AG10803 (cell line): ENCODE results near the gene MUC5B.

Experiments
- DNase-seq: peaks from one replicate; pipeline ENCODE4 v3.0.0; 2010; ENCODE audit warnings: low read depth
- H3K4me3 ChIP-seq: 2 replicates; pipeline ENCODE4 v1.5.1; 2011; ENCODE audit warnings: mild to moderate bottlenecking, low read length, control low read depth
- TF ChIP-seq, protein P1 (sequence below): conservative IDR thresholded peaks from 2 replicates; pipeline ENCODE4 v1.5.1; 2011; ENCODE audit warnings: mild to moderate bottlenecking, low read length, control low read depth, inconsistent platforms

The MUC5B gene

DNA sequence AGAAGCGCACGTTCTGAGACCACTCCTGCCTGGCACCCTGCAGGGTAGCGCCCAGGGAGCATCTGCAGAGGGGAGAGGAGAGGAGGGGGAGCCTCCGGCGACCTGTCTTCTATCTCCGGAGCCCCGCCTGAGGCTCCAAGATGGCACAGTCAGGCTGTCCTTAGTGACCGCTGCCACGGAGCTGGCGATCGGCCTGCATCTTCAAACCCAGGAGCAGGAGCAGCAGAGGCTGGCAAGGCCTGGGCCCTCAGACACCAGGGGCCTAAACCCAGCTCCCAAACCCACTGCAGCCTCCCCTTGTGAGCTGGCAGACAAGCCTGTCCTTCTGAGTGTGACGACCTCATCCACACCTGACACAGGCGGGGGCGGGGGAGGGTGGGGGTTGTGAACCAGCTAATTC lies 51.6 kb downstream of the MUC5B start:
- TF ChIP-seq, protein P1, sequence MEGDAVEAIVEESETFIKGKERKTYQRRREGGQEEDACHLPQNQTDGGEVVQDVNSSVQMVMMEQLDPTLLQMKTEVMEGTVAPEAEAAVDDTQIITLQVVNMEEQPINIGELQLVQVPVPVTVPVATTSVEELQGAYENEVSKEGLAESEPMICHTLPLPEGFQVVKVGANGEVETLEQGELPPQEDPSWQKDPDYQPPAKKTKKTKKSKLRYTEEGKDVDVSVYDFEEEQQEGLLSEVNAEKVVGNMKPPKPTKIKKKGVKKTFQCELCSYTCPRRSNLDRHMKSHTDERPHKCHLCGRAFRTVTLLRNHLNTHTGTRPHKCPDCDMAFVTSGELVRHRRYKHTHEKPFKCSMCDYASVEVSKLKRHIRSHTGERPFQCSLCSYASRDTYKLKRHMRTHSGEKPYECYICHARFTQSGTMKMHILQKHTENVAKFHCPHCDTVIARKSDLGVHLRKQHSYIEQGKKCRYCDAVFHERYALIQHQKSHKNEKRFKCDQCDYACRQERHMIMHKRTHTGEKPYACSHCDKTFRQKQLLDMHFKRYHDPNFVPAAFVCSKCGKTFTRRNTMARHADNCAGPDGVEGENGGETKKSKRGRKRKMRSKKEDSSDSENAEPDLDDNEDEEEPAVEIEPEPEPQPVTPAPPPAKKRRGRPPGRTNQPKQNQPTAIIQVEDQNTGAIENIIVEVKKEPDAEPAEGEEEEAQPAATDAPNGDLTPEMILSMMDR, result no peak
- H3K4me3 ChIP-seq, result no peak overlapping the region
- DNase-seq, result no peak

DNA sequence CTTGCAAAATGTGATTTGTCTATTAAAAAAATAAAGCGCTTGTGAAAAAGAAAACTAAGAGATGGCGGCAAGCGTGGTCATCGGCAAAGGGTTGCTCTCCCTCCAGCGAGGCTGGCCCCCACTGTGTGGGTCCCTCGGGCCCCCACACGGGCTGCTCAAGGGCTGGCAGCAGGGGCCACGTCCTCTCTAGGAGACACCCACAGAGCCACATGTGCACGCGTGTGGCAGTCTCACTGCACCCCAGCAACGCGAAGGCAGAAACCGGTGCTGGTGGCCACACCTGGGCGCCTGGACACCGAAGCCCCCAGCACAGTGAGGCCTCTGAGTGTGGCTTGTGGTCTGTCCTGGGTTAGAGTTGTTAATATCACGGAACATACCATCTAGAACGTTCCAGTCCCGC lies 52.2 kb downstream of the MUC5B start:
- TF ChIP-seq, protein P1, result no peak
- DNase-seq, result no peak
- H3K4me3 ChIP-seq, result no peak overlapping the region

DNA sequence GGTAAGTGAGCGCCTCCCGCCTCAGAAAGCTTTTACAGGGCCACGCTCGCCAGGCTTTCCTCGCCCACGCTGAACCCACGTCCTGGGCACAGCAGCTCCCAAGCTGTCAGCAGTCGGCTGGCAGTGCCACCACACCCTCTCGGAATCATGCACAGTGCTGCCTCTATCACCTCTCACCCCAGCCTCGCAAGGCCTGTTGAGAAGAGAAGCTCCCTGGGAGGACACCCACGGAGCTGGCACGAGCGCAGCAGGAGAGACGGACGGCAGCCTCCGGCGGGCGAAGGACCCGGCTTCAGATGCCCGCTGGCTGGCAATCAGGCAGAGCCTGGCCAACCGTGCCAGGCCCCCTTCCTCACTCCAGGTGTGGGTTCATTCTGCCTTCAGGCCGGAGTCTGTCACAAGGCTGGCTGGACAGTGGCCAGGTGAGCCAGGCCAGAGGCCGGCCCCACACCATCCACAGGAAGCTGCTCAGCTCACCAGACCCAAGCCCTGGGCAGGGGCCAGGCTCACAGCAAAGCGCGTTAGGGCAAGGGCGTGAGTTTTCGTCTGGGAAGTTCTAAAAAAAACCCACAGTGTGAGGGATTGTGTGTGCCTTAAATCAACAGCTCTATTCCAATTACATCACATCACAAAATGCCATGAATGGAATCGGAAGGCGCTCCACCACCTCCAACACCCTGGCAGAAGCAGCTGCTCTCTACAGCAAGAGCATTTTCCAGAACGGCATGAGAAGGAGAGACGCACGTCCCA lies 53.4 kb downstream of the MUC5B start:
- no peak for DNase-seq
- TF ChIP-seq, protein P1, result no peak

DNA sequence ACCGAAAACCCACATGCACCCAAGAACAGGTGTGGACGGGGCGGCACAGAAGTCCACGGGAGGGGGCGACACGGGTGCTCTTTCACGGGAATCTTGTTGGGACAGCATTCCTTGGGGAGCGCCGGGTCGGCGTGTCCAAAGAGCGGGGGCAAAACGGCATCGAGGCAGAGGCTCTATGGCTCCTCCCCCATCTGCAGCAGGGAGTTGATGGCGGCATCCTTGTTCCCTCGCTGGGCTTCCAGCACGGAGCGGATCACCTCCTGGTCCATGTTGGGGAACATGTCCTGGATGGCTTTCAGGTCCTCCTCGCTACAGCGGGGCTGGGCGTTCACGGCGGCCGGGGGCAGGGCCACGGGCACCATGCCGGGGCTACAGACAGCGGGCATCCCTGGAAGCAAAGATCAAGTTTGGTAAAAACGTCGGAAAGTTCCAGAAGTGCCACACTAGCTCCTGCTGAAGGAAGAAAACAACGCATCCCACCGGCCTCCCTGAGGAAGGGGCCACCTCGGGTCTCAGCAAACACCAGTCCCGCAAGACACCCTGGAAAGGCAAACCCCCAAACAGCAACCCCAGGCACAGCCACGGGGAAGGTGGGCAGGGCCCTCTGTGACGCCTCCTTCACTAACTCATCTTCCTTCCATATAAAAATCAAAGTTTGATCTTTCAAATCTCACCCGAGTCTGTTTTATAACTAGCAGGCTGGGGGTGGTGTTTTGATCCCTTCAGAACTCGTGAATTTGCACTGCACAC lies 54.2 kb downstream of the MUC5B start:
- TF ChIP-seq, protein P1, result no peak
- no peak for DNase-seq
- H3K4me3 ChIP-seq, result no peak overlapping the region

More for the DNA sequence above, 53.4 kb downstream of the MUC5B start:
- no peak overlapping the region for H3K4me3 ChIP-seq

DNA sequence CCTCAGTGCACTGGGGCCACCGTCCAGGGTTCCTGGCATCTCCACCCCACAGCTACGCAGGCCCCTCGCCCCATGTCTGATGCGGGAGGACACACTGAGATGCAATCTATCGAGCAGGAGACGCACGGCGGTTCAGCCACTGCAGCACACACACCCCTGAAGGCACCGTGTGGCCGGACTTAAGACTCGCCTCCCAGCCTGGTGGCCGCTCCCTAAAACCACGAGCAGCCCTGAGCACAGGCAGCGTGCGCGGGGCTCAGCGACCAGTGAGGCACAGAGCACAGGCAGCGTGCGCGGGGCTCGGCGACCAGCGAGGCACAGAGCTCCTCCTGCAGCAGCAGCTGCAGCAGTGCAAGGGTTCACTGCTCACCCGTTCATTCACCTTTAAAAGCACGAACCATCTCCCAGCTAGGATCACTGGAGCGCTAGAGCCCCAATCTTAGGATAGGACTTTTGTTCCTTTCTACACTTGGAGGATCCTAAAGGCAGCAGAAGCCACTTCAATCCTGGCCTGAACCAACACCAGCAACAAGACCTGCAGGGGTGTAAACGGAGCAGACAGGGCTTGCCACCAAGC lies 55.2 kb downstream of the MUC5B start:
- TF ChIP-seq, protein P1, result no peak
- H3K4me3 ChIP-seq, result no peak overlapping the region
- no peak for DNase-seq

DNA sequence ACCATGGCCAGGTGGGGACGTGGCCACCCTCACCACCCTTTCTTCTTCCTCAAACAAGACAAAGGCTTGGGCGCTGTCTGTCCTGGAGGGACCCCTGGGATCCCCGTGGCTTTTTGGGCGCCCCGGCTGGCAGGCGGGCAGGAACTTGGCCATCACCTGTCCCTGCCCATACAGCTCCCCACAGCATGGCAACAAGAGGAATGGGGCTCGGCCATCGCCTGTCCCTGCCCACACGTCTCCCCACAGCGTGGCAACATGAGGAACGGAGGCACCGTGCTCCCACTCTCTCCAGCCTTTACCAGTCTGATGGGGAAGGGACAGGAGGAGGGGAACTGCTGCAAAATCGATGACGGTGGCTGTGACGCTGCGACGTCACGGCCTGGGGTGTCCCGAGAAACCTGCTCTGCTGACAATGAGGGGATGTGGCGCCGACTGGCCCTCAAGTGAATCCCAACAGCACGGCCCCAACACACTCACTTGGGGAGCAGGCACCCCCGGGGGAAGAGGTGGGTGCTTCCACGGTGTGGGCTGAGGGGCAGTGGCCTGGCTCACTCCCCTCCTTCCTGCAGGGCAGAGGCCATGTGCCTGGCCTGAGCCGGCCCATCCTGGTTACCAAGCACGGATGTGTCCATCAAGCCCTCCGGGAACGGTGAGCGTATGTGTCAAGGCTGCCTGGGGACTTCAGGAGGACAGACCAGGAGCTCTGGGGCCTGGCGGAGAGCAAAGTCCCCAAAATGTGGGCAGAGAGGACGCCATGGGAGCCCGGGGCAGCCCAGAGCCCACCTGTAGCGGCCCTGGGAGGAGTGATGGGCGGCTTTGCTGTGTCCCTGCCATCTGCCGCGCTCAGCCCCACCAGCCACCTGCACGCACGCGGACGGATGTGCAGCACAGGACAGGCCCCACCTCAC lies 56.2 kb downstream of the MUC5B start:
- TF ChIP-seq, protein P1, result no peak
- H3K4me3 ChIP-seq, result no peak overlapping the region
- no peak for DNase-seq
